ENCODE results near the gene UNC5C. TPM values are rescaled to one million over a fixed set of nuclear protein-coding genes. Genes with fewer than 3 reads are reported as not detected.

Gene UNC5C
- under 1 TPM in 1 of 2 donors, not detected in 1; 0.13 TPM for total RNA-seq

GRCh38 chr4:95548738-95549245 is at the start of gene UNC5C:
Gene UNC5C (minus strand): TSS chr4:95548973.
- peaks cover 53% of the 10 kb centered on the region for H3K27me3 Mint-ChIP-seq
- H3K4me3 Mint-ChIP-seq, result peak within 1 kb of the TSS; percentile 57
- no peaks in the 10 kb centered on the region for H3K36me3 Mint-ChIP-seq (ENCODE audit: low read depth)
- no peak within 1 kb of the TSS for H3K27ac Mint-ChIP-seq
- H3K9me3 Mint-ChIP-seq, result no peaks in the 10 kb centered on the region
- no peaks in the 10 kb centered on the region for H3K4me1 Mint-ChIP-seq
- ATAC-seq (replicated peaks), result peak; percentile 2

- no peak for ATAC-seq (replicated peaks)
- Mint-ChIP-seq H3K27me3 (peaks cover 14% of the 10 kb centered on the region), H3K36me3 (ENCODE audit: low read depth) (no peaks in the 10 kb centered on the region), H3K27ac (no peak overlapping the region), H3K4me3 (no peak overlapping the region), H3K9me3 (peaks cover 4% of the 10 kb centered on the region), H3K4me1 (peaks cover 5% of the 10 kb centered on the region)
Observed at GRCh38 chr4:95596676-95597075, 47.9 kb upstream of the UNC5C start.

GRCh38 chr4:95594629-95595028 is 45.9 kb upstream of the UNC5C start:
- no peaks in the 10 kb centered on the region for H3K4me1 Mint-ChIP-seq
- no peak for ATAC-seq (replicated peaks)
- H3K27me3 Mint-ChIP-seq, result peaks cover 9% of the 10 kb centered on the region
- peaks cover 4% of the 10 kb centered on the region for H3K9me3 Mint-ChIP-seq
- no peak overlapping the region for H3K27ac Mint-ChIP-seq
- no peaks in the 10 kb centered on the region for H3K36me3 Mint-ChIP-seq (ENCODE audit: low read depth)
- H3K4me3 Mint-ChIP-seq, result no peak overlapping the region

GRCh38 chr4:95594013-95594412 is 45.2 kb upstream of the UNC5C start:
- Mint-ChIP-seq H3K36me3 (ENCODE audit: low read depth) (no peaks in the 10 kb centered on the region), H3K4me1 (no peaks in the 10 kb centered on the region), H3K4me3 (no peak overlapping the region), H3K9me3 (peaks cover 4% of the 10 kb centered on the region), H3K27me3 (peaks cover 9% of the 10 kb centered on the region), H3K27ac (no peak overlapping the region)
- no peak for ATAC-seq (replicated peaks)

- Mint-ChIP-seq H3K9me3 (peaks cover 4% of the 10 kb centered on the region), H3K4me1 (no peaks in the 10 kb centered on the region), H3K4me3 (no peak overlapping the region), H3K36me3 (ENCODE audit: low read depth) (no peaks in the 10 kb centered on the region), H3K27ac (no peak overlapping the region), H3K27me3 (peaks cover 9% of the 10 kb centered on the region)
- no peak for ATAC-seq (replicated peaks)
Observed at GRCh38 chr4:95591278-95591677, 42.5 kb upstream of the UNC5C start.

- Mint-ChIP-seq H3K36me3 (ENCODE audit: low read depth) (no peaks in the 10 kb centered on the region), H3K4me3 (no peak overlapping the region), H3K9me3 (peaks cover 4% of the 10 kb centered on the region), H3K4me1 (no peaks in the 10 kb centered on the region), H3K27me3 (peaks cover 9% of the 10 kb centered on the region), H3K27ac (no peak overlapping the region)
- no peak for ATAC-seq (replicated peaks)
Observed at GRCh38 chr4:95590615-95591014, 41.8 kb upstream of the UNC5C start.

GRCh38 chr4:95585016-95585695 is 36.4 kb upstream of the UNC5C start:
- Mint-ChIP-seq H3K27me3 (peaks cover 3% of the 10 kb centered on the region), H3K4me3 (no peak overlapping the region), H3K4me1 (no peaks in the 10 kb centered on the region), H3K27ac (no peak overlapping the region), H3K9me3 (no peaks in the 10 kb centered on the region), H3K36me3 (ENCODE audit: low read depth) (no peaks in the 10 kb centered on the region)
- peak; percentile 50 for ATAC-seq (replicated peaks)

GRCh38 chr4:95580226-95580625 is 31.5 kb upstream of the UNC5C start:
- H3K9me3 Mint-ChIP-seq, result peaks cover 15% of the 10 kb centered on the region
- H3K36me3 Mint-ChIP-seq (ENCODE audit: low read depth), result no peaks in the 10 kb centered on the region
- H3K27me3 Mint-ChIP-seq, result peaks cover 3% of the 10 kb centered on the region
- H3K4me3 Mint-ChIP-seq, result no peak overlapping the region
- no peaks in the 10 kb centered on the region for H3K4me1 Mint-ChIP-seq
- no peak for ATAC-seq (replicated peaks)
- H3K27ac Mint-ChIP-seq, result no peak overlapping the region

GRCh38 chr4:95572304-95572991 is 23.7 kb upstream of the UNC5C start:
- no peaks in the 10 kb centered on the region for H3K4me1 Mint-ChIP-seq
- H3K36me3 Mint-ChIP-seq (ENCODE audit: low read depth), result no peaks in the 10 kb centered on the region
- no peak for ATAC-seq (replicated peaks)
- peaks cover 19% of the 10 kb centered on the region for H3K9me3 Mint-ChIP-seq
- H3K27me3 Mint-ChIP-seq, result peaks cover 7% of the 10 kb centered on the region
- no peak overlapping the region for H3K4me3 Mint-ChIP-seq
- H3K27ac Mint-ChIP-seq, result no peak overlapping the region

- H3K27me3 Mint-ChIP-seq, result peaks cover 7% of the 10 kb centered on the region
- ATAC-seq (replicated peaks), result no peak
- H3K9me3 Mint-ChIP-seq, result peaks cover 19% of the 10 kb centered on the region
- H3K4me3 Mint-ChIP-seq, result no peak overlapping the region
- no peaks in the 10 kb centered on the region for H3K4me1 Mint-ChIP-seq
- no peak overlapping the region for H3K27ac Mint-ChIP-seq
- H3K36me3 Mint-ChIP-seq (ENCODE audit: low read depth), result no peaks in the 10 kb centered on the region
Observed at GRCh38 chr4:95571577-95571976, 22.8 kb upstream of the UNC5C start.

- no peak overlapping the region for H3K4me3 Mint-ChIP-seq
- no peak overlapping the region for H3K27ac Mint-ChIP-seq
- no peaks in the 10 kb centered on the region for H3K9me3 Mint-ChIP-seq
- H3K4me1 Mint-ChIP-seq, result no peaks in the 10 kb centered on the region
- no peaks in the 10 kb centered on the region for H3K36me3 Mint-ChIP-seq (ENCODE audit: low read depth)
- H3K27me3 Mint-ChIP-seq, result no peaks in the 10 kb centered on the region
- ATAC-seq (replicated peaks), result no peak
Observed at GRCh38 chr4:95563638-95564337, 15.0 kb upstream of the UNC5C start.

- no peak overlapping the region for H3K4me3 Mint-ChIP-seq
- no peak for ATAC-seq (replicated peaks)
- no peaks in the 10 kb centered on the region for H3K9me3 Mint-ChIP-seq
- H3K36me3 Mint-ChIP-seq (ENCODE audit: low read depth), result no peaks in the 10 kb centered on the region
- H3K4me1 Mint-ChIP-seq, result no peaks in the 10 kb centered on the region
- H3K27me3 Mint-ChIP-seq, result no peaks in the 10 kb centered on the region
- no peak overlapping the region for H3K27ac Mint-ChIP-seq
Observed at GRCh38 chr4:95560774-95561173, 12.0 kb upstream of the UNC5C start.

GRCh38 chr4:95556207-95556859 is 7.6 kb upstream of the UNC5C start:
- peaks cover 13% of the 10 kb centered on the region for H3K27me3 Mint-ChIP-seq
- no peak overlapping the region for H3K27ac Mint-ChIP-seq
- H3K36me3 Mint-ChIP-seq (ENCODE audit: low read depth), result no peaks in the 10 kb centered on the region
- no peak for ATAC-seq (replicated peaks)
- no peak overlapping the region for H3K4me3 Mint-ChIP-seq
- H3K4me1 Mint-ChIP-seq, result no peaks in the 10 kb centered on the region
- no peaks in the 10 kb centered on the region for H3K9me3 Mint-ChIP-seq

GRCh38 chr4:95552942-95553550 is 4.3 kb upstream of the UNC5C start:
- H3K4me1 Mint-ChIP-seq, result no peaks in the 10 kb centered on the region
- H3K27me3 Mint-ChIP-seq, result peaks cover 31% of the 10 kb centered on the region
- H3K27ac Mint-ChIP-seq, result no peak overlapping the region
- H3K36me3 Mint-ChIP-seq (ENCODE audit: low read depth), result no peaks in the 10 kb centered on the region
- no peak overlapping the region for H3K4me3 Mint-ChIP-seq
- no peaks in the 10 kb centered on the region for H3K9me3 Mint-ChIP-seq
- no peak for ATAC-seq (replicated peaks)
